HCT116 (cell line): ENCODE results near the gene RPL27. TPM values are rescaled to one million over a fixed set of nuclear protein-coding genes. Genes with fewer than 3 reads are reported as not detected.

Source experiments
- ATAC-seq: fragments of 200-7000 bp; cut with Tn5 transposase; 2 replicates; pipeline ENCODE4 v1.9.1; 2020; ENCODE audit warnings: mild to moderate bottlenecking, moderate library complexity
- BruUV-seq: library from RNA; stranded (reverse); fragments of 400-500 nt; replicated peaks from 2 replicates; lab custom pipeline; 2021; lab: Mats Ljungman, UMichigan
- CTCF ChIA-PET: fragments of 300-600 bp; sonication (Branson Sonifier 250); formaldehyde crosslinking; loops from one replicate; lab custom pipeline; 2021; ENCODE audit warnings: antibody characterized with exemption; lab: Charles Lee
- POLR2A ChIA-PET: fragments of 300-600, 350-600 bp; sonication (Branson Sonifier 250); formaldehyde crosslinking; loops from one replicate; lab custom pipeline; 2021; ENCODE audit warnings: antibody characterized with exemption; lab: Charles Lee
- RAD21 ChIA-PET, 2 experiments: fragments of 300-600 bp; sonication (Branson Sonifier 250); formaldehyde crosslinking; loops; one replicate each; lab custom pipeline; 2023; ENCODE audit warnings: low total read pairs in 2 of 2; ENCODE audit not compliant: uncharacterized antibody in 2 of 2, unreplicated experiment in 2 of 2, low non-redundant PET in 1 of 2; lab: Charles Lee
- DNase-seq: peaks from one replicate; pipeline ENCODE4 v3.0.0-alpha.2; 2010; ENCODE audit warnings: low read depth, low spot score
- H2AFZ ChIP-seq: fragments of 200-600 bp; shearing (Covaris generic), sonication (generic); 2 replicates; pipeline ENCODE4 v1.6.1; 2017; ENCODE audit warnings: low read depth, mixed run types, mixed read lengths, antibody characterized with exemption, low read length; ENCODE audit not compliant: poor library complexity, severe bottlenecking
- H3K27ac ChIP-seq: 2 replicates; pipeline ENCODE4 v1.5.1; 2012; ENCODE audit warnings: low read depth, low read length
- H3K27me3 ChIP-seq: fragments of 200-600 bp; sonication (generic); 2 replicates; pipeline ENCODE4 v1.6.1; 2016; ENCODE audit warnings: mixed run types, low read length, mixed read lengths; ENCODE audit not compliant: insufficient read depth
- H3K36me3 ChIP-seq, 2 experiments: fragments of 200-500 bp in 1 of 2; fragments of 200-600 bp in 1 of 2; sonication (Bioruptor generic) in 1 of 2; sonication (generic) in 1 of 2; 2 replicates each; pipeline versions ENCODE4 v1.5.1 to v1.6.1; 2014 to 2016; ENCODE audit warnings: low read length in 2 of 2, inconsistent platforms in 1 of 2, mixed read lengths in 1 of 2, mixed run types in 1 of 2; ENCODE audit not compliant: insufficient read depth in 2 of 2, control insufficient read depth in 1 of 2
- H3K4me1 ChIP-seq, 2 experiments: fragments of 200-600 bp in 1 of 2; sonication (generic) in 1 of 2; 2 replicates each; pipeline versions ENCODE4 v1.5.1 to v1.6.1; 2012 to 2017; ENCODE audit warnings: low read length in 2 of 2, inconsistent platforms in 1 of 2, mild to moderate bottlenecking in 1 of 2, mixed read lengths in 1 of 2, mixed run types in 1 of 2, moderate library complexity in 1 of 2; ENCODE audit not compliant: insufficient read depth in 2 of 2, control insufficient read depth in 1 of 2
- H3K4me2 ChIP-seq: fragments of 200-600 bp; sonication (generic); 2 replicates; pipeline ENCODE4 v1.6.1; 2017; ENCODE audit warnings: mixed run types, low read length, mixed read lengths
- H3K4me3 ChIP-seq, 2 experiments: fragments of 200-600 bp in 1 of 2; sonication (generic) in 1 of 2; replicated peaks in 1 of 2; 2 replicates each; pipeline ENCODE4 v1.5.1; 2011 to 2016; ENCODE audit warnings: low read length in 2 of 2, control low read depth in 1 of 2, low read depth in 1 of 2, mild to moderate bottlenecking in 1 of 2, mixed read lengths in 1 of 2, mixed run types in 1 of 2
- H3K79me2 ChIP-seq: fragments of 200-600 bp; sonication (generic); 2 replicates; pipeline ENCODE4 v1.6.1; 2017; ENCODE audit warnings: mild to moderate bottlenecking, mixed run types, low read length, moderate library complexity, mixed read lengths; ENCODE audit not compliant: insufficient read depth
- H3K9ac ChIP-seq: fragments of 200-600 bp; sonication (generic); 2 replicates; pipeline ENCODE4 v1.6.1; 2016; ENCODE audit warnings: low read length, mixed read lengths
- H3K9me2 ChIP-seq: fragments of 200-600 bp; sonication (generic), shearing (Covaris generic); 2 replicates; pipeline ENCODE4 v1.6.1; 2017; ENCODE audit warnings: mixed run types, mild to moderate bottlenecking, moderate library complexity; ENCODE audit not compliant: insufficient read depth
- H3K9me3 ChIP-seq, 2 experiments: fragments of 200-500 bp in 1 of 2; fragments of 200-600 bp in 1 of 2; sonication (Bioruptor generic) in 1 of 2; sonication (generic) in 1 of 2; 2 replicates each; pipeline ENCODE4 v1.6.1; 2014 to 2017; ENCODE audit warnings: low read length in 2 of 2, mixed read lengths in 2 of 2, inconsistent platforms in 1 of 2, low read depth in 1 of 2, mild to moderate bottlenecking in 1 of 2, mixed run types in 1 of 2, moderate library complexity in 1 of 2; ENCODE audit not compliant: control insufficient read depth in 1 of 2, insufficient read depth in 1 of 2
- H4K20me1 ChIP-seq: fragments of 200-600 bp; sonication (generic), shearing (Covaris generic); 2 replicates; pipeline ENCODE4 v1.6.1; 2017; ENCODE audit warnings: mixed run types, mild to moderate bottlenecking, moderate library complexity; ENCODE audit not compliant: insufficient read depth
- CBX3 ChIP-seq: IDR thresholded peaks from 2 replicates; pipeline ENCODE4 v1.6.1; 2012; ENCODE audit warnings: low read depth
- CEBPB ChIP-seq: IDR thresholded peaks from 2 replicates; pipeline ENCODE4 v1.6.1; 2012; ENCODE audit warnings: low read depth
- EGR1 ChIP-seq: IDR thresholded peaks from 2 replicates; pipeline ENCODE4 v1.6.1; 2012; ENCODE audit warnings: low read depth
- ELF1 ChIP-seq: IDR thresholded peaks from 2 replicates; pipeline ENCODE4 v1.6.1; 2012; ENCODE audit warnings: low read depth, borderline replicate concordance
- EZH2 ChIP-seq: fragments of 200-600 bp; sonication (generic); IDR thresholded peaks from 2 replicates; pipeline ENCODE4 v1.6.1; 2017; ENCODE audit warnings: antibody characterized with exemption, mixed run types
- FOSL1 ChIP-seq: IDR thresholded peaks from 2 replicates; pipeline ENCODE4 v1.6.1; 2012; ENCODE audit warnings: low read depth
- JUND ChIP-seq: IDR thresholded peaks from 2 replicates; pipeline ENCODE4 v1.6.1; 2012
- POLR2AphosphoS5 ChIP-seq: IDR thresholded peaks from 2 replicates; pipeline ENCODE4 v1.6.1; 2011; ENCODE audit warnings: mild to moderate bottlenecking, low read depth, low read length, moderate library complexity
- RAD21 ChIP-seq: IDR thresholded peaks from 2 replicates; pipeline ENCODE4 v1.6.1; 2012; ENCODE audit warnings: low read depth, mild to moderate bottlenecking
- SIN3A ChIP-seq: IDR thresholded peaks from 2 replicates; pipeline ENCODE4 v1.6.1; 2012; ENCODE audit warnings: low read depth
- SP1 ChIP-seq: IDR thresholded peaks from 2 replicates; pipeline ENCODE4 v1.6.1; 2012; ENCODE audit warnings: low read depth
- TCF7L2 ChIP-seq: IDR thresholded peaks from 2 replicates; pipeline ENCODE4 v1.7.0; 2011; ENCODE audit warnings: borderline replicate concordance, inconsistent platforms; ENCODE audit not compliant: insufficient read depth, insufficient read length; ENCODE audit errors: extremely low read depth
- YY1 ChIP-seq: IDR thresholded peaks from 2 replicates; pipeline ENCODE4 v1.6.1; 2011; ENCODE audit warnings: low read length, low read depth, moderate library complexity, mild to moderate bottlenecking; ENCODE audit not compliant: insufficient replicate concordance; ENCODE audit errors: extremely low read depth
- ZNF274 ChIP-seq: fragments of 200-500 bp; sonication (Bioruptor generic); IDR thresholded peaks from 2 replicates; pipeline ENCODE4 v1.6.1; 2014; ENCODE audit warnings: mild to moderate bottlenecking, low read depth, low read length, inconsistent platforms
- intact Hi-C: fragments of 100-400 bp; cut with micrococcal nuclease; formaldehyde crosslinking; loops from 2 replicates; pipeline ENCODE4 v1.10.0; 2022
- total RNA-seq: library from RNA; stranded (reverse); gene quantifications from one replicate; pipeline ENCODE4 v1.2.1, GENCODE V29; 2021; ENCODE audit not compliant: unreplicated experiment
- TF ChIP-seq, protein P1 (sequence below): IDR thresholded peaks from 2 replicates; pipeline ENCODE4 v1.6.1; 2011; ENCODE audit warnings: mild to moderate bottlenecking, low read length, moderate library complexity; ENCODE audit not compliant: insufficient replicate concordance; ENCODE audit errors: extremely low read depth
- TF ChIP-seq, protein P2 (sequence below), 3 experiments: fragments of 200-600 bp in 1 of 3; sonication (generic) in 1 of 3; IDR thresholded peaks in 2 of 3; conservative IDR thresholded peaks in 1 of 3; 2 replicates each; pipeline ENCODE4 v1.5.1; 2012 to 2017; ENCODE audit warnings: low read depth in 2 of 3, low read length in 2 of 3, antibody characterized with exemption in 1 of 3, borderline replicate concordance in 1 of 3, control low read depth in 1 of 3, mild to moderate bottlenecking in 1 of 3, mixed read lengths in 1 of 3, mixed run types in 1 of 3, moderate library complexity in 1 of 3; ENCODE audit not compliant: insufficient read depth in 1 of 3
- TF ChIP-seq, protein P3 (sequence below): IDR thresholded peaks from 2 replicates; pipeline ENCODE4 v1.6.1; 2012; ENCODE audit warnings: low read depth
- TF ChIP-seq, protein P4 (sequence below): IDR thresholded peaks from 2 replicates; pipeline ENCODE4 v1.6.1; 2012

Gene RPL27
- total RNA-seq, 1 experiment from 2014 or later, result 1,295 TPM

DNA sequence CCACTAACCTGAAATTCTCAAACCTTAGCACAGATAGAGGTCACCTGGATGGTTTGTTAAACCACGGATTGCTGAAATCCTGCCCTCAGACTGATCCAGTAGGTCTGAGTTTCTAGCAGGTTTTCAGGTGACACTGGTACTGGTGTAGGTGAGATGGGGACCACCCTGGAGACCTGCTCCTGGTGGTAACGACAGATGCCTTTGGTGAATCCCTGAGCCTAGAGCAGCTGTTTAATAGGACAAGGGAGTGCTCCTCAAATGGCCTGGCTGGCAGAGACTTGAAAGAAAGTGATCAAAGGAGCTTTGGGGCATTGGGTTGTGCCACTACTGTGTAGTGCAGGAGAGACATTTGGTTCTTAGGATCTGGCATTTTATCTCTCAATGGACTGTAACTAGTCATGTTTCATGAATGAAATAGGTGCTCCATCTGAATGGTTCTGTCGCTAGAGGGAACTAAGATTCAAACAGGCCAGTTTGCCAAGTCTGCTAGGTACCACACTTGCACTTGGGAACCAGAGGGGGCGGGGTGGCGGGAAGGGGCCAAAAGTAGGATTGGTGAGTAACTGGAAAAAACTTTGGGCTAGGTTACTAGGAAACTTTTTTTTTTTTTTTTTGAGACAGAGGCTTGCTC is 5.4 kb downstream of the RPL27 start:
- ChIA-PET CTCF (interaction anchor here (1.7 kb wide), 1 partner anchor 21 kb away, joined by 4 read pairs; the partner anchor contains the start of gene RND2), POLR2A (interaction anchor here (0.7 to 1.8 kb wide), 4 partner anchors 9 to 168 kb away, joined by 3 to 6 read pairs (median 4); no protein-coding TSS in a partner anchor), RAD21 (no interaction called here)
- H3K36me3 ChIP-seq, result peaks cover 14 to 30% of the 10 kb centered on the region in 2 experiments
- no peaks in the 10 kb centered on the region for H3K9me3 ChIP-seq
- H3K27me3 ChIP-seq, result no peaks in the 10 kb centered on the region
- peak overlapping the region; percentile 30 for H3K4me2 ChIP-seq
- ATAC-seq (peak; percentile 53), DNase-seq (peak; percentile 61)
- intact Hi-C loops, result no loop called here
- peak overlapping the region; percentile 44 for H3K27ac ChIP-seq
- H3K9ac ChIP-seq, result peak overlapping the region; percentile 10
- H3K4me3 ChIP-seq, result no peak overlapping the region
- H3K9me2 ChIP-seq, result no peaks in the 10 kb centered on the region
- H2AFZ ChIP-seq, result no peak overlapping the region
- peaks cover 16 to 78% of the 10 kb centered on the region in 2 experiments for H3K4me1 ChIP-seq
- H4K20me1 ChIP-seq, result no peaks in the 10 kb centered on the region
- BruUV-seq, result no TSS peak
- peaks cover 37% of the 10 kb centered on the region for H3K79me2 ChIP-seq
- TF ChIP-seq ZNF274 (no peak), SIN3A (peak; percentile 53; the same call in 1 of the 2 replicates), FOSL1 (no peak), TCF7L2 (no peak), SP1 (peak; percentile 23; the same call in 1 of the 2 replicates), RAD21 (peak; percentile 33; the same call in 1 of the 2 replicates), EGR1 (no peak), POLR2AphosphoS5 (peak; percentile 34; the same call in 1 of the 2 replicates), YY1 (peak; percentile 19), JUND (0 out of 2 replicates have a peak, but pooled peaks have one; percentile 15), CBX3 (peak; percentile 39; the same call in 1 of the 2 replicates), ELF1 (no peak), CEBPB (no peak), EZH2 (no peak)
- TF ChIP-seq, protein P1, sequence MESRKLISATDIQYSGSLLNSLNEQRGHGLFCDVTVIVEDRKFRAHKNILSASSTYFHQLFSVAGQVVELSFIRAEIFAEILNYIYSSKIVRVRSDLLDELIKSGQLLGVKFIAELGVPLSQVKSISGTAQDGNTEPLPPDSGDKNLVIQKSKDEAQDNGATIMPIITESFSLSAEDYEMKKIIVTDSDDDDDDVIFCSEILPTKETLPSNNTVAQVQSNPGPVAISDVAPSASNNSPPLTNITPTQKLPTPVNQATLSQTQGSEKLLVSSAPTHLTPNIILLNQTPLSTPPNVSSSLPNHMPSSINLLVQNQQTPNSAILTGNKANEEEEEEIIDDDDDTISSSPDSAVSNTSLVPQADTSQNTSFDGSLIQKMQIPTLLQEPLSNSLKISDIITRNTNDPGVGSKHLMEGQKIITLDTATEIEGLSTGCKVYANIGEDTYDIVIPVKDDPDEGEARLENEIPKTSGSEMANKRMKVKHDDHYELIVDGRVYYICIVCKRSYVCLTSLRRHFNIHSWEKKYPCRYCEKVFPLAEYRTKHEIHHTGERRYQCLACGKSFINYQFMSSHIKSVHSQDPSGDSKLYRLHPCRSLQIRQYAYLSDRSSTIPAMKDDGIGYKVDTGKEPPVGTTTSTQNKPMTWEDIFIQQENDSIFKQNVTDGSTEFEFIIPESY, result no peak
- TF ChIP-seq, protein P2, sequence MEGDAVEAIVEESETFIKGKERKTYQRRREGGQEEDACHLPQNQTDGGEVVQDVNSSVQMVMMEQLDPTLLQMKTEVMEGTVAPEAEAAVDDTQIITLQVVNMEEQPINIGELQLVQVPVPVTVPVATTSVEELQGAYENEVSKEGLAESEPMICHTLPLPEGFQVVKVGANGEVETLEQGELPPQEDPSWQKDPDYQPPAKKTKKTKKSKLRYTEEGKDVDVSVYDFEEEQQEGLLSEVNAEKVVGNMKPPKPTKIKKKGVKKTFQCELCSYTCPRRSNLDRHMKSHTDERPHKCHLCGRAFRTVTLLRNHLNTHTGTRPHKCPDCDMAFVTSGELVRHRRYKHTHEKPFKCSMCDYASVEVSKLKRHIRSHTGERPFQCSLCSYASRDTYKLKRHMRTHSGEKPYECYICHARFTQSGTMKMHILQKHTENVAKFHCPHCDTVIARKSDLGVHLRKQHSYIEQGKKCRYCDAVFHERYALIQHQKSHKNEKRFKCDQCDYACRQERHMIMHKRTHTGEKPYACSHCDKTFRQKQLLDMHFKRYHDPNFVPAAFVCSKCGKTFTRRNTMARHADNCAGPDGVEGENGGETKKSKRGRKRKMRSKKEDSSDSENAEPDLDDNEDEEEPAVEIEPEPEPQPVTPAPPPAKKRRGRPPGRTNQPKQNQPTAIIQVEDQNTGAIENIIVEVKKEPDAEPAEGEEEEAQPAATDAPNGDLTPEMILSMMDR (IDR thresholded peaks at IDR 0.05 in 2 of 3, conservative IDR thresholded peaks at IDR 0.05 in 1 of 3; ENCODE audit: borderline replicate concordance in 1 of 3, insufficient read depth in 1 of 3, low read depth in 2 of 3, low read length in 2 of 3), result peak in 2 of 3 experiments; percentile 23 to 31; a peak in 2 of 6 replicates
- TF ChIP-seq, protein P3, sequence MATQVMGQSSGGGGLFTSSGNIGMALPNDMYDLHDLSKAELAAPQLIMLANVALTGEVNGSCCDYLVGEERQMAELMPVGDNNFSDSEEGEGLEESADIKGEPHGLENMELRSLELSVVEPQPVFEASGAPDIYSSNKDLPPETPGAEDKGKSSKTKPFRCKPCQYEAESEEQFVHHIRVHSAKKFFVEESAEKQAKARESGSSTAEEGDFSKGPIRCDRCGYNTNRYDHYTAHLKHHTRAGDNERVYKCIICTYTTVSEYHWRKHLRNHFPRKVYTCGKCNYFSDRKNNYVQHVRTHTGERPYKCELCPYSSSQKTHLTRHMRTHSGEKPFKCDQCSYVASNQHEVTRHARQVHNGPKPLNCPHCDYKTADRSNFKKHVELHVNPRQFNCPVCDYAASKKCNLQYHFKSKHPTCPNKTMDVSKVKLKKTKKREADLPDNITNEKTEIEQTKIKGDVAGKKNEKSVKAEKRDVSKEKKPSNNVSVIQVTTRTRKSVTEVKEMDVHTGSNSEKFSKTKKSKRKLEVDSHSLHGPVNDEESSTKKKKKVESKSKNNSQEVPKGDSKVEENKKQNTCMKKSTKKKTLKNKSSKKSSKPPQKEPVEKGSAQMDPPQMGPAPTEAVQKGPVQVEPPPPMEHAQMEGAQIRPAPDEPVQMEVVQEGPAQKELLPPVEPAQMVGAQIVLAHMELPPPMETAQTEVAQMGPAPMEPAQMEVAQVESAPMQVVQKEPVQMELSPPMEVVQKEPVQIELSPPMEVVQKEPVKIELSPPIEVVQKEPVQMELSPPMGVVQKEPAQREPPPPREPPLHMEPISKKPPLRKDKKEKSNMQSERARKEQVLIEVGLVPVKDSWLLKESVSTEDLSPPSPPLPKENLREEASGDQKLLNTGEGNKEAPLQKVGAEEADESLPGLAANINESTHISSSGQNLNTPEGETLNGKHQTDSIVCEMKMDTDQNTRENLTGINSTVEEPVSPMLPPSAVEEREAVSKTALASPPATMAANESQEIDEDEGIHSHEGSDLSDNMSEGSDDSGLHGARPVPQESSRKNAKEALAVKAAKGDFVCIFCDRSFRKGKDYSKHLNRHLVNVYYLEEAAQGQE, result no peak
- TF ChIP-seq, protein P4, sequence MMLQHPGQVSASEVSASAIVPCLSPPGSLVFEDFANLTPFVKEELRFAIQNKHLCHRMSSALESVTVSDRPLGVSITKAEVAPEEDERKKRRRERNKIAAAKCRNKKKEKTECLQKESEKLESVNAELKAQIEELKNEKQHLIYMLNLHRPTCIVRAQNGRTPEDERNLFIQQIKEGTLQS, result no peak
